NCI-H146 treated with DMSO at 0.1 percent for 48 hours (cell line): ENCODE results near the gene NDN.
A peak's percentile ranks its signal among the peaks of the same experiment; 100 is the strongest.

Experiments used
- DNase-seq: peaks from one replicate; lab custom pipeline; 2025; ENCODE audit not compliant: unreplicated experiment; lab: John Stamatoyannopoulos, UW

NDN gene

DNA sequence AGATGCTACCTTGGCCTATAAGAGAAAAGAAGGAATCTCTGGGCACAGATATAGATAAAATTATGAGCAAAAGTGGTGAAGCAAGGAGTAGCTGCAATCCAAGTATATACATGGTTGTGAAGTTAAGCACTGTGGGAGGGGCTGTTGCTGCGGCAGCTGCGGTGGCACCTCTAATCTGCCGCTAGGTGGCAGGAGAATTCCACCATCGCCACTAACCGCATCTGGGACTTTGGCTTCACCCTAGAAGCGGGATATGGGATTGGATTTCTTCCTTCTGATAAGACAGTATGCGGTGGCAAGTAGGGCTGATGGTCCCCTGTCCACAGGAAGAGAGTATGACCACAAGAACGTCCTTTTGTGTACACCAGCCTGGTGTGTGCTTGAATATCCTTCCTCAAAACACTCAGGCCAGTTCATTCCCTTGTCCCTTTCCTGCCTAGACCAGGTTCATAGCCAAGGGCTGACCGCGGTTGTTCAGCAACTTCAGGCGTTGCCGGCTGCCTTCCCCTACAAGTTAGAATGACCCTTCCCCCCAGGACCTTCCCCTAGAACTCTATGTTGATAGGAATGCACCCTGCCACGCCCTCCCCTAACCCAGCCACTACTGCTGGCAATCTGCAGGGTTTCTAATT lies 44.6 kb downstream of the NDN start:
- DNase-seq = peak; percentile 12
